Measurements from ENCODE around the gene ZNF554. TPM values are rescaled to one million over a fixed set of nuclear protein-coding genes. Genes with fewer than 3 reads are reported as not detected.

ZNF554 gene
- total RNA-seq, 1 experiment from 2014 or later = 5.9 TPM

- no peak overlapping the region for H3K9ac ChIP-seq (ENCODE audit: extremely low read depth, insufficient read length, low read length)
- H3K4me2 ChIP-seq (ENCODE audit: insufficient read depth, insufficient read length, low read length) = no peak overlapping the region
- H3K18ac ChIP-seq (ENCODE audit: insufficient read length, low read depth, low read length) = no peak overlapping the region
- H3K79me1 ChIP-seq (ENCODE audit: insufficient read depth, low read depth, low read length, poor library complexity, severe bottlenecking) = no peaks in the 10 kb centered on the region
- H2BK20ac ChIP-seq (ENCODE audit: low read depth, low read length, poor library complexity, severe bottlenecking) = no peak overlapping the region
- H3K23me2 ChIP-seq (ENCODE audit: insufficient read length, low read depth, low read length, poor library complexity, severe bottlenecking) = no peaks in the 10 kb centered on the region
- no peak overlapping the region for H3K56ac ChIP-seq (ENCODE audit: insufficient read length, low read depth, low read length)
- H3K23ac ChIP-seq (ENCODE audit: insufficient read length, low read depth, low read length) = no peak overlapping the region
- H4K8ac ChIP-seq (replicated peaks; ENCODE audit: insufficient read length, low read depth, low read length) = no peak overlapping the region
- H3K14ac ChIP-seq (ENCODE audit: insufficient read depth, low read length) = no peak overlapping the region
- no peaks in the 10 kb centered on the region for H3K79me2 ChIP-seq (ENCODE audit: insufficient read depth, low read length)
- Mint-ChIP-seq H3K4me3 (no peak overlapping the region), H3K4me1 (peaks cover 7 to 8% of the 10 kb centered on the region in 2 experiments), H3K27ac (no peak overlapping the region), H3K9me3 (peaks cover 34% of the 10 kb centered on the region in 2 experiments), H3K36me3 (ENCODE audit: insufficient read depth in 1 of 3, low read depth in 3 of 3) (peaks cover 0 to 3% (median 0%) of the 10 kb centered on the region in 3 experiments; a peak in 2 of 7 replicates), H3K27me3 (ENCODE audit: low read depth) (peaks cover 7% of the 10 kb centered on the region)
- no peak overlapping the region for H2AFZ ChIP-seq (ENCODE audit: low read length)
- no peaks in the 10 kb centered on the region for H3K27me3 ChIP-seq (ENCODE audit: insufficient read depth, low read length)
- H3T11ph ChIP-seq (ENCODE audit: low read length) = no peak overlapping the region
- no peak for DNase-seq
- no peak overlapping the region for H2BK12ac ChIP-seq (ENCODE audit: insufficient read length, low read depth, low read length)
- no peak overlapping the region for H4K5ac ChIP-seq (ENCODE audit: insufficient read length, low read depth, low read length)
- no peak overlapping the region for H2AK5ac ChIP-seq (ENCODE audit: insufficient read length, low read length)
- H3K4me1 ChIP-seq (ENCODE audit: insufficient read depth, low read length) = no peaks in the 10 kb centered on the region; the same call in 1 of the 2 replicates
- WGBS (ENCODE audit: extremely low coverage, insufficient read length, low lambda C conversion rate) = no CpG with 5 or more reads among the region's 14 CpGs
- H3K9me3 ChIP-seq (ENCODE audit: control insufficient read depth, low read depth, low read length) = peaks cover 9% of the 10 kb centered on the region
- H4K91ac ChIP-seq (ENCODE audit: insufficient read length, low read depth, low read length) = no peak overlapping the region
- H2BK5ac ChIP-seq (ENCODE audit: insufficient read length, low read length) = no peak overlapping the region
- no peaks in the 10 kb centered on the region for H4K20me1 ChIP-seq (ENCODE audit: control insufficient read depth, insufficient read depth, insufficient read length)
- no peak overlapping the region for H3K27ac ChIP-seq (ENCODE audit: insufficient read length, low read depth, low read length)
- no peak for TF ChIP-seq CTCF (conservative IDR thresholded peaks at IDR 0.05)
- H3K4ac ChIP-seq (ENCODE audit: low read depth, low read length) = no peak overlapping the region
- H2BK15ac ChIP-seq (ENCODE audit: low read depth, low read length) = no peak overlapping the region
- H2BK120ac ChIP-seq (ENCODE audit: low read depth, low read length, poor library complexity, severe bottlenecking) = no peak overlapping the region
Observed at GRCh38 chr19:2883686-2884439, 64.2 kb downstream of the ZNF554 start.
